Esophagus (tissue), 2 donors: ENCODE results near the gene PDE7B. TPM values are rescaled to one million over a fixed set of nuclear protein-coding genes. Genes with fewer than 3 reads are reported as not detected.

Experiments
- H3K27ac ChIP-seq, 2 donors: one replicate each; pipeline ENCODE4 v1.5.1; 2013; ENCODE audit warnings: low read depth in 2 of 2, mild to moderate bottlenecking in 2 of 2, inconsistent platforms in 1 of 2, low read length in 1 of 2, moderate library complexity in 1 of 2
- H3K27me3 ChIP-seq, 2 donors: one replicate each; pipeline ENCODE4 v1.6.1; 2013; ENCODE audit warnings: low read length in 2 of 2, control low read depth in 1 of 2, mild to moderate bottlenecking in 1 of 2; ENCODE audit not compliant: insufficient read depth in 2 of 2, control insufficient read depth in 1 of 2
- H3K36me3 ChIP-seq, 2 donors: one replicate each; pipeline ENCODE4 v1.6.1; 2013; ENCODE audit warnings: low read length in 1 of 2; ENCODE audit not compliant: control insufficient read depth in 2 of 2, insufficient read depth in 2 of 2
- H3K4me1 ChIP-seq, 2 donors: one replicate each; pipeline ENCODE4 v1.6.1; 2013; ENCODE audit warnings: low read length in 1 of 2; ENCODE audit not compliant: control insufficient read depth in 2 of 2, insufficient read depth in 2 of 2
- H3K4me3 ChIP-seq, 2 donors: one replicate each; pipeline ENCODE4 v1.5.1; 2013; ENCODE audit warnings: low read length in 2 of 2, mild to moderate bottlenecking in 2 of 2, low read depth in 1 of 2, moderate library complexity in 1 of 2
- H3K9me3 ChIP-seq, 2 donors: one replicate each; pipeline ENCODE4 v1.6.1; 2013; ENCODE audit warnings: mild to moderate bottlenecking in 2 of 2, low read depth in 1 of 2, low read length in 1 of 2, moderate library complexity in 1 of 2; ENCODE audit not compliant: control insufficient read depth in 2 of 2, insufficient read depth in 1 of 2
- WGBS, 2 donors: extraction: QIAGEN DNeasy Blood & Tissue Kit; methylation state at CpG; one replicate each; pipeline ENCODE4 v1.1.7; 2013; 5-methylcytosine and 5-hydroxymethylcytosine counted together
- polyA plus RNA-seq, 2 donors: library from polyadenylated mRNA; stranded (reverse); fragments of 200-250 nt; gene quantifications; one replicate each; pipeline ENCODE4 v1.2.3, GENCODE V29; 2013
- donor health status: healthy with polysubstance abuse.
- donor health status: Bipolar disorder and iron deficiency.

PDE7B gene
- polyA plus RNA-seq, 2 donors, result 0.18 to 0.64 TPM

DNA sequence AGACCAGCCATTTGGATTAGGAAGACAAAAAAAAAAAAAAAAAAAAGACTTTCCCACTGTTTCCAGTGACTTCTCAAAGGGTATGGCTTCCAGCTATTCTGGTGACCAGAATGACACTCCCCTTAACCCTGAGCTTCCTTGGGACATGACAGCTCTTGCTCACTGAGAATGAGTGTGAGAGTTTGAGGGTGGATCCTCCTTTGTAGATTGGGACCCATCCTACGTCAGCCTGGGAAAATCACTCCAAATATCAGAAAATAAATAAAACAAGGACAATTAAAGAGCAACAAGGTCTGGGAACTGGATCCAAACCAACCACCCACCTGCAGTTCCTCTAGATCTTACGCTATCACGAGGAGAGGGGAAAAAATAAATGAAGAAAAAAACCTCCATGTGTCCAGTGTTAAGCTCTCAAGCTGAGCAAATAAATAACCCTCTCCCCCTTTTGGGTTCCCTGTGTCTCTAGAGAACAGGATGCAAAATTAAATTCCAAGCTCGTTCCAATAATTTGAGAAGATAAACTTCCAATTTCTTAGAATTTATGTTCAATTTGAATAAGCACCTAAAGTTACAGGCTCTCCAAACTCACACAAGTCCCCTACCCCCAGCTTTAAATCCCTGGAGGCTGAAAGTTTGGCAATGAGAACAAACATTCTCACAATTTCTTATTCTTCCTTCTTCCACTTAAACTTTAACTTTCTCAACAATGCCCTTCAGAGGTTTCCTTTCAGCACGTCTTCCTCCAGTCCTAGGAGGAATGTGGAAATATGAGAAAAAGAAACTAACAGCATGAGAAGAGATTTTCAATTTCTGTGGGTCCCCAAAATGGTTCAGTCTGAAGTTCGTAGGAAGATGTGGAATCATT is 228.4 kb downstream of the PDE7B start:
- Histone ChIP-seq H3K36me3 (no peaks in the 10 kb centered on the region), H3K9me3 (no peaks in the 10 kb centered on the region), H3K27me3 (no peaks in the 10 kb centered on the region), H3K4me1 (peaks cover 0 to 2% of the 10 kb centered on the region in 2 donors), H3K4me3 (no peak overlapping the region), H3K27ac (no peak overlapping the region)
- WGBS, 2 donors, result 59 to 73% methylated on average over 6 of the region's 6 CpGs

DNA sequence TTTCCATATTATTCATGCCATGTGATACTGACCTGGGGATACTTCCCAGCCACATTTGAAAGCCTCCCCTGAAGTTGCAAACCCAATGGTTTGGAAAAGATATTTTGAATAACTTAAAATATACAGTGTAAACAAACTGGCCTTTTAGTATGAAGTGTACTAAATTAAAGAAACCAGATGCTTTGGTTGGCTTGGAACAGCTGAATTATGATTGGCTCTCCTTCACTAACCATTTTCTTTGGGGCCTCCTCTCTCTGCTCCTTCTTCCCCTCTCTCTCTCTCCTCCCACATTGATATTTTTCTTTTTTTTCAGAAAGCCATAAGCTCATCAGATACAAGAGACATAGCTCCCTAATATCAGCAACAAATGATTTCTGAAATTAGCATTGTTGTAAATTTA is 232.0 kb downstream of the PDE7B start:
- Histone ChIP-seq H3K9me3 (no peaks in the 10 kb centered on the region), H3K4me1 (no peaks in the 10 kb centered on the region), H3K4me3 (no peak overlapping the region), H3K36me3 (no peaks in the 10 kb centered on the region), H3K27ac (no peak overlapping the region), H3K27me3 (no peaks in the 10 kb centered on the region)

- Histone ChIP-seq H3K9me3 (no peaks in the 10 kb centered on the region), H3K27ac (no peak overlapping the region), H3K27me3 (no peaks in the 10 kb centered on the region), H3K4me3 (no peak overlapping the region), H3K36me3 (no peaks in the 10 kb centered on the region), H3K4me1 (no peaks in the 10 kb centered on the region)
- WGBS, 2 donors, result 78 to 90% methylated on average over 1 of the region's 1 CpG
Measured at GRCh38 chr6:136084403-136084802, 232.9 kb downstream of the PDE7B start.

- Histone ChIP-seq H3K27ac (no peak overlapping the region), H3K4me1 (no peaks in the 10 kb centered on the region), H3K4me3 (no peak overlapping the region), H3K9me3 (no peaks in the 10 kb centered on the region), H3K36me3 (no peaks in the 10 kb centered on the region), H3K27me3 (no peaks in the 10 kb centered on the region)
- 79 to 81% methylated on average over 6 of the region's 6 CpGs for WGBS, 2 donors
Measured at GRCh38 chr6:136085370-136086115, 234.0 kb downstream of the PDE7B start.

- Histone ChIP-seq H3K27me3 (no peaks in the 10 kb centered on the region), H3K27ac (no peak overlapping the region), H3K4me3 (no peak overlapping the region), H3K36me3 (no peaks in the 10 kb centered on the region), H3K4me1 (no peaks in the 10 kb centered on the region), H3K9me3 (no peaks in the 10 kb centered on the region)
- 76 to 79% methylated on average over 8 of the region's 8 CpGs for WGBS, 2 donors
Measured at GRCh38 chr6:136086686-136087085, 235.2 kb downstream of the PDE7B start.

- Histone ChIP-seq H3K4me1 (no peaks in the 10 kb centered on the region), H3K27me3 (no peaks in the 10 kb centered on the region), H3K27ac (no peak overlapping the region), H3K36me3 (no peaks in the 10 kb centered on the region), H3K4me3 (no peak overlapping the region), H3K9me3 (no peaks in the 10 kb centered on the region)
- WGBS, 2 donors, result 92% methylated on average over 6 of the region's 6 CpGs
Measured at GRCh38 chr6:136087986-136088385, 236.5 kb downstream of the PDE7B start.

- Histone ChIP-seq H3K4me1 (no peaks in the 10 kb centered on the region), H3K36me3 (no peaks in the 10 kb centered on the region), H3K27ac (no peak overlapping the region), H3K4me3 (no peak overlapping the region), H3K27me3 (no peaks in the 10 kb centered on the region), H3K9me3 (no peaks in the 10 kb centered on the region)
- 94 to 95% methylated on average over 5 of the region's 5 CpGs for WGBS, 2 donors
Measured at GRCh38 chr6:136088693-136089092, 237.2 kb downstream of the PDE7B start.

- Histone ChIP-seq H3K9me3 (no peaks in the 10 kb centered on the region), H3K36me3 (no peaks in the 10 kb centered on the region), H3K27ac (no peak overlapping the region), H3K27me3 (no peaks in the 10 kb centered on the region), H3K4me3 (no peak overlapping the region), H3K4me1 (no peaks in the 10 kb centered on the region)
- 86 to 90% methylated on average over 6 of the region's 6 CpGs for WGBS, 2 donors
Measured at GRCh38 chr6:136089876-136090275, 238.4 kb downstream of the PDE7B start.

- Histone ChIP-seq H3K27ac (no peak overlapping the region), H3K27me3 (no peaks in the 10 kb centered on the region), H3K9me3 (no peaks in the 10 kb centered on the region), H3K36me3 (no peaks in the 10 kb centered on the region), H3K4me1 (peaks cover 0 to under 1% of the 10 kb centered on the region in 2 donors), H3K4me3 (no peak overlapping the region)
- WGBS, 2 donors, result 71 to 73% methylated on average over 1 of the region's 1 CpG
Measured at GRCh38 chr6:136090929-136091328, 239.4 kb downstream of the PDE7B start.
